H1 (cell line): ENCODE measurements around the gene CAVIN4. TPM values are rescaled to one million over a fixed set of nuclear protein-coding genes. Genes with fewer than 3 reads are reported as not detected.

Source experiments
- CTCF ChIA-PET: fragments of 300-600 bp; sonication (Branson Sonifier 250); formaldehyde crosslinking; loops from one replicate; lab custom pipeline; 2021; ENCODE audit not compliant: partially characterized antibody; lab: Charles Lee
- POLR2A ChIA-PET: fragments of 300-600 bp; sonication (Branson Sonifier 250); formaldehyde crosslinking; loops from one replicate; lab custom pipeline; 2021; ENCODE audit warnings: inconsistent platforms; ENCODE audit not compliant: partially characterized antibody; lab: Charles Lee
- DNase-seq, 2 experiments: peaks; one replicate each; pipeline versions ENCODE4 v3.0.0 to v3.0.0-alpha.2; 2010 to 2022; ENCODE audit warnings: low spot score in 2 of 2, low read depth in 1 of 2, mixed read lengths in 1 of 2
- FAIRE-seq: peaks from 2 replicates; lab custom pipeline; 2011; peaks lifted over from hg19 to GRCh38; lab: Jason Lieb, UNC
- H2AFZ ChIP-seq: 2 replicates; pipeline ENCODE4 v1.8.1; 2012; ENCODE audit warnings: low read length, inconsistent platforms
- H2AK5ac ChIP-seq: 2 replicates; pipeline ENCODE4 v1.6.1; 2013; ENCODE audit warnings: low read depth, low read length
- H2BK120ac ChIP-seq: replicated peaks from 2 replicates; pipeline ENCODE3; 2013; ENCODE audit warnings: low read depth, low read length, inconsistent platforms
- H2BK12ac ChIP-seq: 2 replicates; pipeline ENCODE4 v1.6.1; 2013; ENCODE audit warnings: low read depth, low read length
- H2BK15ac ChIP-seq: 2 replicates; pipeline ENCODE4 v1.6.1; 2013; ENCODE audit warnings: low read length
- H2BK20ac ChIP-seq: 2 replicates; pipeline ENCODE4 v1.6.1; 2013; ENCODE audit warnings: low read length
- H2BK5ac ChIP-seq: 2 replicates; pipeline ENCODE4 v1.6.1; 2013; ENCODE audit warnings: low read depth, low read length
- H3K14ac ChIP-seq: 2 replicates; pipeline ENCODE4 v1.6.1; 2013; ENCODE audit warnings: inconsistent platforms; ENCODE audit not compliant: insufficient read length
- H3K18ac ChIP-seq: 2 replicates; pipeline ENCODE4 v1.6.1; 2013; ENCODE audit warnings: low read length; ENCODE audit errors: extremely low read depth
- H3K23ac ChIP-seq: 2 replicates; pipeline ENCODE4 v1.6.1; 2013; ENCODE audit warnings: inconsistent platforms; ENCODE audit not compliant: insufficient read length
- H3K23me2 ChIP-seq: 2 replicates; pipeline ENCODE4 v1.6.1; 2013; ENCODE audit warnings: low read depth, low read length
- H3K27ac ChIP-seq: 2 replicates; pipeline ENCODE4 v1.6.1; 2011; ENCODE audit warnings: low read depth, low read length, inconsistent platforms
- H3K27me3 ChIP-seq, 4 experiments: replicated peaks in 1 of 4; 1 replicate in 1 of 4; 2 replicates in 3 of 4; pipeline versions ENCODE4 v1.6.1 to v1.8.1; 2011 to 2013; ENCODE audit warnings: low read length in 3 of 4, mild to moderate bottlenecking in 3 of 4, inconsistent platforms in 2 of 4, mixed read lengths in 2 of 4, moderate library complexity in 1 of 4; ENCODE audit not compliant: control insufficient read depth in 3 of 4, insufficient read depth in 3 of 4; ENCODE audit errors: extremely low read depth in 1 of 4
- H3K36me3 ChIP-seq, 4 experiments: 2 replicates each; pipeline versions ENCODE4 v1.6.1 to v1.8.1; 2011 to 2013; ENCODE audit warnings: mild to moderate bottlenecking in 4 of 4, low read length in 3 of 4, moderate library complexity in 2 of 4, control low read depth in 1 of 4, inconsistent platforms in 1 of 4; ENCODE audit not compliant: insufficient read depth in 4 of 4, control insufficient read depth in 2 of 4
- H3K4ac ChIP-seq: replicated peaks from 2 replicates; pipeline ENCODE3; 2013; ENCODE audit warnings: low read length, low read depth, mixed read lengths, inconsistent platforms; ENCODE audit not compliant: insufficient read length
- H3K4me1 ChIP-seq, 4 experiments: replicated peaks in 1 of 4; 1 replicate in 1 of 4; 2 replicates in 3 of 4; pipeline versions ENCODE4 v1.6.1 to v1.8.1; 2011 to 2013; ENCODE audit warnings: low read length in 3 of 4, inconsistent platforms in 2 of 4, mixed read lengths in 1 of 4; ENCODE audit not compliant: insufficient read depth in 4 of 4, control insufficient read depth in 3 of 4
- H3K4me2 ChIP-seq, 2 experiments: 2 replicates each; pipeline versions ENCODE4 v1.6.1 to v1.8.1; 2011 to 2013; ENCODE audit warnings: low read depth in 2 of 2, low read length in 2 of 2, control low read depth in 1 of 2, inconsistent platforms in 1 of 2, mild to moderate bottlenecking in 1 of 2; ENCODE audit not compliant: insufficient read depth in 1 of 2
- H3K4me3 ChIP-seq, 4 experiments: fragments of 200-600, 300-600 bp in 1 of 4; sonication (generic), shearing (Covaris generic), sonication (Bioruptor Twin) in 1 of 4; 2 replicates each; pipeline versions ENCODE4 v1.5.1 to v1.8.1; 2011 to 2016; ENCODE audit warnings: low read length in 4 of 4, low read depth in 3 of 4, control low read depth in 2 of 4, inconsistent platforms in 2 of 4, mild to moderate bottlenecking in 2 of 4, mixed read lengths in 1 of 4, moderate library complexity in 1 of 4; ENCODE audit not compliant: insufficient read depth in 2 of 4; ENCODE audit errors: extremely low read depth in 1 of 4
- H3K56ac ChIP-seq: replicated peaks from 2 replicates; pipeline ENCODE3; 2013; ENCODE audit warnings: low read depth, mild to moderate bottlenecking, mixed read lengths, low read length, inconsistent platforms; ENCODE audit not compliant: insufficient read length
- H3K79me1 ChIP-seq: 2 replicates; pipeline ENCODE4 v1.6.1; 2013; ENCODE audit warnings: low read depth, low read length, control low read depth
- H3K79me2 ChIP-seq, 2 experiments: 2 replicates each; pipeline versions ENCODE4 v1.6.1 to v1.8.1; 2012 to 2013; ENCODE audit warnings: low read length in 2 of 2, mild to moderate bottlenecking in 2 of 2, inconsistent platforms in 1 of 2; ENCODE audit not compliant: insufficient read depth in 2 of 2, control insufficient read depth in 1 of 2
- H3K9ac ChIP-seq, 4 experiments: replicated peaks in 1 of 4; 1 replicate in 1 of 4; 2 replicates in 3 of 4; pipeline versions ENCODE4 v1.6.1 to v1.8.1; 2011 to 2013; ENCODE audit warnings: low read depth in 3 of 4, low read length in 3 of 4, control low read depth in 2 of 4, mild to moderate bottlenecking in 2 of 4, moderate library complexity in 2 of 4, inconsistent platforms in 1 of 4; ENCODE audit errors: extremely low read depth in 1 of 4
- H3K9me3 ChIP-seq, 2 experiments: 2 replicates each; pipeline versions ENCODE4 v1.6.1 to v1.8.1; 2012 to 2013; ENCODE audit warnings: mild to moderate bottlenecking in 2 of 2, moderate library complexity in 2 of 2, control low read depth in 1 of 2, inconsistent platforms in 1 of 2, low read depth in 1 of 2, low read length in 1 of 2, mixed read lengths in 1 of 2; ENCODE audit not compliant: insufficient read depth in 2 of 2
- H4K20me1 ChIP-seq, 2 experiments: replicated peaks in 1 of 2; 2 replicates each; pipeline versions ENCODE3 to v1.8.1; 2011 to 2013; ENCODE audit warnings: inconsistent platforms in 2 of 2, low read length in 2 of 2, mild to moderate bottlenecking in 1 of 2; ENCODE audit not compliant: insufficient read depth in 2 of 2, control insufficient read depth in 1 of 2
- H4K5ac ChIP-seq: 2 replicates; pipeline ENCODE4 v1.6.1; 2013; ENCODE audit warnings: low read length, low read depth, mixed read lengths, inconsistent platforms; ENCODE audit not compliant: insufficient read length
- H4K8ac ChIP-seq: 2 replicates; pipeline ENCODE4 v1.8.0; 2013; ENCODE audit warnings: mild to moderate bottlenecking, moderate library complexity, low read length, inconsistent platforms; ENCODE audit not compliant: insufficient read depth; ENCODE audit errors: extremely low read depth
- H4K91ac ChIP-seq: replicated peaks from 2 replicates; pipeline ENCODE3; 2013; ENCODE audit warnings: low read length, mixed read lengths, inconsistent platforms; ENCODE audit not compliant: insufficient read length
- ATF3 ChIP-seq: IDR thresholded peaks from 2 replicates; pipeline ENCODE4 v1.6.1; 2011; ENCODE audit warnings: low read depth, mild to moderate bottlenecking, low read length; ENCODE audit not compliant: insufficient read depth
- CHD2 ChIP-seq: IDR thresholded peaks from 2 replicates; pipeline ENCODE4 v1.6.1; 2012; ENCODE audit warnings: low read length, improper control_type of control experiment
- CTCF ChIP-seq, 3 experiments: IDR thresholded peaks; 1 replicate in 2 of 3; 2 replicates in 1 of 3; pipeline versions ENCODE4 v1.5.1 to v1.6.1; 2011; ENCODE audit warnings: low read length in 3 of 3, mild to moderate bottlenecking in 3 of 3, inconsistent platforms in 2 of 3, low read depth in 1 of 3, moderate library complexity in 1 of 3; ENCODE audit not compliant: insufficient read depth in 1 of 3; ENCODE audit errors: control extremely low read depth in 1 of 3
- NRF1 ChIP-seq: IDR thresholded peaks from 2 replicates; pipeline ENCODE4 v1.6.1; 2011; ENCODE audit warnings: mild to moderate bottlenecking, low read depth, low read length, improper control_type of control experiment
- POLR2A ChIP-seq, 2 experiments: IDR thresholded peaks; 1 replicate in 1 of 2; 2 replicates in 1 of 2; pipeline ENCODE4 v1.6.1; 2011; ENCODE audit warnings: low read depth in 2 of 2, low read length in 2 of 2, mild to moderate bottlenecking in 2 of 2; ENCODE audit errors: control extremely low read depth in 1 of 2
- RBBP5 ChIP-seq: IDR thresholded peaks from 2 replicates; pipeline ENCODE4 v1.7.1; 2012; ENCODE audit warnings: low read depth, mild to moderate bottlenecking, inconsistent platforms, low read length, moderate library complexity, borderline replicate concordance
- RXRA ChIP-seq: IDR thresholded peaks from 2 replicates; pipeline ENCODE4 v1.6.1; 2011; ENCODE audit warnings: low read depth, mild to moderate bottlenecking, low read length, moderate library complexity; ENCODE audit not compliant: insufficient read depth
- TAF7 ChIP-seq: optimal IDR thresholded peaks from 2 replicates; pipeline ENCODE3; 2011; ENCODE audit warnings: low read depth, mild to moderate bottlenecking, inconsistent platforms, low read length, moderate library complexity, borderline replicate concordance
- TBP ChIP-seq: IDR thresholded peaks from 2 replicates; pipeline ENCODE4 v1.6.1; 2011; ENCODE audit warnings: low read depth, low read length, improper control_type of control experiment
- WGBS, 2 experiments: shearing (Covaris generic) in 1 of 2; methylation state at CpG; one replicate each; pipeline versions ENCODE4 v1.1.6 to v1.1.7; 2013 to 2015; ENCODE audit warnings: low lambda C conversion rate in 2 of 2, mixed read lengths in 2 of 2, inconsistent platforms in 1 of 2, low coverage in 1 of 2, missing lambda C conversion rate in 1 of 2; ENCODE audit not compliant: insufficient replicate concordance in 2 of 2, insufficient coverage in 1 of 2, insufficient read length in 1 of 2; ENCODE audit errors: extremely low coverage in 1 of 2, missing lambda C conversion rate in 1 of 2; 5-methylcytosine and 5-hydroxymethylcytosine counted together
- polyA plus RNA-seq, 7 experiments: library from polyadenylated mRNA; depleted of rRNA in 3 of 7; stranded (reverse) in 5 of 7; unstranded in 2 of 7; fragments of >200 nt in 5 of 7; fragments of 200-250 nt in 2 of 7; gene quantifications; 1 replicate in 5 of 7; 2 replicates in 1 of 7; 4 replicates in 1 of 7; pipeline versions ENCODE4 v1.2.1 to v1.2.3, GENCODE V29; 2011 to 2013; ENCODE audit warnings: missing spikeins in 2 of 7, mixed read lengths in 2 of 7
- total RNA-seq: library from RNA; stranded (reverse); fragmentation: NEBNext Ultra II Directional; extraction: Animal tissue kit (Norgen Biotek cat#: 25700); gene quantifications from 2 replicates; pipeline ENCODE4 v1.2.1, GENCODE V29; 2021

Gene CAVIN4
- total and polyA plus RNA-seq, 2 of the 8 experiments (the other 6 are each of a cell fraction or from before 2014, with no cell fraction given): 2.3 to 9.1 TPM

GRCh38 chr9:100598641-100599145, 20.8 kb downstream of the CAVIN4 start:
- peak overlapping the region in 2 of 4 experiments; percentile 10 to 69; a peak in 2 of 7 replicates for H3K9ac ChIP-seq
- CTCF ChIA-PET: interaction anchor here (1.0 to 2.3 kb wide), 4 partner anchors 18 to 273 kb away, joined by 3 to 8 read pairs (median 4); no protein-coding TSS in a partner anchor
- TF ChIP-seq POLR2A (IDR thresholded peaks at IDR 0.05; ENCODE audit: control extremely low read depth in 1 of 2, low read depth in 2 of 2, low read length in 2 of 2) (peak; percentile 17 to 63; a peak in 2 of 3 replicates), RXRA (no peak), TBP (no peak), TAF7 (peak; percentile 31), NRF1 (peak; percentile 96), CTCF (IDR thresholded peaks at IDR 0.05; ENCODE audit: control extremely low read depth in 1 of 3, insufficient read depth in 1 of 3, low read depth in 1 of 3, low read length in 3 of 3) (no peak), RBBP5 (no peak; the same call in 1 of the 2 replicates), ATF3 (0 out of 2 replicates have a peak, but pooled peaks have one; percentile 26), CHD2 (0 out of 2 replicates have a peak, but pooled peaks have one; percentile 47)

More at GRCh38 chr9:100598641-100599145, 20.8 kb downstream of the CAVIN4 start:
- Histone ChIP-seq H3K36me3 (no peaks in the 10 kb centered on the region), H4K8ac (no peak overlapping the region; the same call in 1 of the 2 replicates), H4K91ac (no peak overlapping the region), H3K79me2 (no peaks in the 10 kb centered on the region), H3K56ac (no peak overlapping the region), H3K23ac (no peak overlapping the region), H4K5ac (peak overlapping the region; percentile 45), H3K9me3 (no peaks in the 10 kb centered on the region), H3K27me3 (no peaks in the 10 kb centered on the region), H2BK120ac (no peak overlapping the region), H2BK5ac (peak overlapping the region; percentile 27; the same call in 1 of the 2 replicates), H2BK15ac (no peak overlapping the region), H2AFZ (peak overlapping the region; percentile 90), H3K4me3 (peak overlapping the region; percentile 27 to 59 (median 45); a peak in 7 of 8 replicates), H4K20me1 (no peaks in the 10 kb centered on the region), H3K18ac (peak overlapping the region; percentile 66; the same call in 1 of the 2 replicates), H3K23me2 (peaks cover 5% of the 10 kb centered on the region; the same call in 1 of the 2 replicates), H2AK5ac (no peak overlapping the region), H3K14ac (no peak overlapping the region), H2BK12ac (no peak overlapping the region), H3K79me1 (no peaks in the 10 kb centered on the region), H3K4me1 (peaks cover 3 to 17% (median 12%) of the 10 kb centered on the region in 4 experiments; a peak in 5 of 7 replicates), H3K27ac (no peak overlapping the region), H3K4me2 (peak overlapping the region; percentile 77 to 80), H3K4ac (peak overlapping the region; percentile 24), H2BK20ac (no peak overlapping the region)
- WGBS, 2 experiments: 2% methylated on average over 41 of the region's 41 CpGs; no CpG with 5 or more reads in 1 of the 2 experiments
- FAIRE-seq: no peak
- DNase-seq: peak; percentile 92 to 96
- POLR2A ChIA-PET: interaction anchor here (0.8 to 1.9 kb wide), 4 partner anchors 9 to 458 kb away, joined by 3 to 6 read pairs (median 4); partner anchors contain the start of gene MSANTD3
